HG03521 (cell line): Measurements from ENCODE around the gene RPA1.
"Not testable (repeated sequence)": the region's sequence is repeated elsewhere in the genome, so short reads cannot be mapped to it uniquely, and the experiment has no call there.

ENCODE experiments used
- ATAC-seq: cut with Tn5 transposase; IDR thresholded peaks from one replicate; pipeline ENCODE4 v1.9.1; 2021; ENCODE audit warnings: mild to moderate bottlenecking, moderate library complexity; ENCODE audit not compliant: unreplicated experiment

The RPA1 gene

DNA sequence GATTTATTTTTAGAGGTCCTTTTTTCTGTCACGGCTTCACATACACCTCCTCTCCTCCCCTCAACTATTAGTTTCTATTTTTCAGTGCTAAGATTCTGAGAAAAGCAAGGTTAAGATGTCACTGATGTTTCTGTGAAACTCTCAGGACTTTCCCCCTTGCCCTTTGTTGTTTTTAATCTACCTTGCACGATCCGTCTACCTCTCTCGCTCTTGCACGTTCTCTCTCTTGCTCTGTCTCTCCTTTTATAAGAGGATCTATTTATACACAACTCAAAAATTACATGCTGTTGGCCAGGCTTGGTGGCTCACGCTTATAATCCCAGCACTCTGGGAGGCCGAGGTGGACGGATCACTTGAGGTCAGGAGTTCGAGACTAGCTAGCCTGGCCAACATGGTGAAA lies 43.6 kb downstream of the RPA1 start:
- ATAC-seq: no peak

DNA sequence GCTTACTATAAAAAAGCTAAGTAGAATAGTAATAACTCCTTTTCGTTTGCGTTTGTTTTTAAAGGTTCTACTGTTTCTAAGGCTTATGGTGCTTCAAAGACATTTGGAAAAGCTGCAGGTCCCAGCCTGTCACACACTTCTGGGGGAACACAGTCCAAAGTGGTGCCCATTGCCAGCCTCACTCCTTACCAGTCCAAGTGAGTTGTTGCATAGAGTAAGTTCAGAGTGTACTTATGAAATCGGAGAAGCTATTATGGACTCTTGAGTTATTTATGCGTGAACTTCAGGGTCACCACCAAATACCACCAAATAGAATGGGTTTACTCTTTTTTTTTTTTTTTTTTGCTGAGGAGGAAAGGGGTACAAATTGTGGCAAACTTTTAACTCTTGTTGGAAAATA lies 45.8 kb downstream of the RPA1 start:
- ATAC-seq: no peak

DNA sequence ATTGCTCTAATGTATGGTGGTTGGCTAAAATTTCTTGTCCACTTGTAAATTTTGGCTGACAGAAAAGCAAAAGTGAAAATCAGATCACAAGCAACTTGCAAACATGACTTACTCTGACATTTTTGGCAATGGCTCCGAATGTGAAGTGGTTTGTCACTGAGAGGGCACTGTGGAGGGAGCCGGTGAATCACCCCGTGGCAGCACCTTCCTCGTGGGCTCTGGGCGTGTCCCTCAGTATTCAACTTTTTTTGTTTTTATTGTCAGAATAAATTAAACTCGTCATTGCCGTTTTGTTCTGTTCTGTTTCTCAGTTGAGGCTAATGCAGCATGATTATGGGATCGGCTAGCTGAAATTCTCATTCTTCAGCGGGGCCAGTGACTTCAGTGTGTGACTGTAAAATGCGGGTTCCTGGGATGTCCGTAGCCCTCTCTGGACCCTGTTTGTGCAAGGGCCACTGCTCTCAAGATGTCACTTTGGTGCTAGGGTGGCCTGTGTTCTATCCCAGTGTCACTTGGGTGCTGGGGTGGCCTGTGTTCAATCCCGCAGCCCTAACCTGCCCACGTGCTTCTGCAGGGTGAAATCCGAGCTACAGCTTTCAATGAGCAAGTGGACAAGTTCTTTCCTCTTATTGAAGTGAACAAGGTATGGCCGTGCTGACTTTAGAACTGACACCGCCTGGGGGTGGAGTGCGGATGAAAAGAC lies 48.8 kb downstream of the RPA1 start:
- ATAC-seq: no peak

DNA sequence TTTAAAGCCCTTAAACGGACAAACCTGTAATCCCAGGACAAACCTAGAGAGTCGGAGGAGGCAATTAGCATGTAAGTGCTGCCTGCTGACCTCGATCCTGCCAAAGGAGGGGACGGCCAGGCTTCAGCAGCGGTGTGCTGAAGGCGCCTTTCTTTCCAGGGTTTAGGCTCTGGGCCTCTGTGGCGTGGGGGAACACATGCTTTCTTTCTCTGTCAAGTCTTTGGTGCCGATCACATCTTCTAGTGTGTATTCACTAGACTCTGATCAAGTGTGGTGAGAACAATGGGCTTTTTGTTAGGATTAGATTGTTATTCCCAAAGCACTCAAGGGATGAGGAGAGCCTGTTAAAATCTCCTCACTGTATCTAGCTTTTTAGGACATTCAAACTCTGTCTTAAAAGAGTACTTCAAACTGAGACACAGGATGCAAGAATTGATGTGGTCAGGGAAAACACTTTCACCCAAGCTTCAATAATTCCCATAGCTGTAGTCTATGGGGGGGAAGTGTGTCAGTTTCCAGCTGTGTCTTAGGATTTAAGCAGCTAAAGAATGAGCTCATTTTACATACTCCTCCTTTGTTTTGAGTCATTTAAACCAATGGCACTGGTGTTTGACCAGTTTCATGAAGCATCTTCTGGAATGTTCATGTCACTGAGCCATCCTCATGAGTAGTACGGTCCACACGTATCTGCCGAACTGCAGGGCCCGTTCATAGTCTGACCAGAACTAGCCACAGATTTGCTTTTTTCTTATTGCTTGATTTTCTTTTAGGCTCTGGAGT lies 51.2 kb downstream of the RPA1 start:
- no peak for ATAC-seq

DNA sequence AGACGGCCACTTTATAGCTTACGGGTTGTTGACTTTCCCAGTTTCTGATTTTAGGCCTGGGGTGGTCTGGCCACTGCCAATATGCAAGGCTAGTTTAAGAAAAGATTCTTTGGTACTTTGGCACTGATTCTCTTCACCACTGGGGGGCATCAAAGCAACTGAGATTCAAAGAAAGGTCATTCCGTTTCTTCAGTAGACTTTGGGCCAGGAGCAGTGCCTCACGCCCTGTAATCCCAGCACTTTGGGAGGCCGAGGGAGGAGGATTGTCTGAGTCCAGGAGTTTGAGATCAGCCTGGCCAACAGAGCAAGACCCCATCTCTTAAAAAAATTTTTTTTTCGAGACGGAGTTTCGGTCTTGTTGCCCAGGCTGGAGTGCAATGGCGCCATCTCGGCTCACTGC lies 53.0 kb downstream of the RPA1 start:
- ATAC-seq: no peak

DNA sequence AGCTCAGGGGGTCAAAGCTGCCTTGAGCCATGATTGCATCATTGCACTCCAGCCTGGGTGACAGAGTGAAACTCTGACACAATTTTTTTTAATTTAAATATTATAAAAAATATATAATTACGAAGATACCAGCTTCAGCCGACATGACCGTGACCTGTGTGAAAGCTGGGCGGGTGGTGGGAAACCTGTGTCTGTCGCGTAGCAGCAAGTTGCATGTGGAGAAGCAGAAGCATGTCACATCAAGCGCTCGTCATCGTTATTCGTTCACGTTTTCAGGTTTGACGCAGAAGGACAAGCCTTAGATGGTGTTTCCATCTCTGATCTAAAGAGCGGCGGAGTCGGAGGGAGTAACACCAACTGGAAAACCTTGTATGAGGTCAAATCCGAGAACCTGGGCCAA lies 53.7 kb downstream of the RPA1 start:
- ATAC-seq: no peak

DNA sequence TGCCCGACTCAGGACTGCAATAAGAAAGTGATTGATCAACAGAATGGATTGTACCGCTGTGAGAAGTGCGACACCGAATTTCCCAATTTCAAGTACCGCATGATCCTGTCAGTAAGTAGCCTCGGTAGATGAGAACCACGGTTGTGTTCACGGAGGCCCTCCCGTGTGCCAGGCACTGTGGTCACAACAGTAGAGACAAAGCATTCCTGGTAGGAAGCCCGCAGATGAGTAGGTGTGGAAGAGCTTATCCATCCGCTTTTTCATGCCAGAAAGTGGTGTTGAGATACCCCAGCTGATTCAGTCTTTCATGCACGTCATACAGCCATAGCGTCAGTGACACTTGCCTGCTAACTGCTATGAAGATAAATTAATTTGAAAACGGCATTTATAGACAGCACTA lies 58.9 kb downstream of the RPA1 start:
- no peak for ATAC-seq

DNA sequence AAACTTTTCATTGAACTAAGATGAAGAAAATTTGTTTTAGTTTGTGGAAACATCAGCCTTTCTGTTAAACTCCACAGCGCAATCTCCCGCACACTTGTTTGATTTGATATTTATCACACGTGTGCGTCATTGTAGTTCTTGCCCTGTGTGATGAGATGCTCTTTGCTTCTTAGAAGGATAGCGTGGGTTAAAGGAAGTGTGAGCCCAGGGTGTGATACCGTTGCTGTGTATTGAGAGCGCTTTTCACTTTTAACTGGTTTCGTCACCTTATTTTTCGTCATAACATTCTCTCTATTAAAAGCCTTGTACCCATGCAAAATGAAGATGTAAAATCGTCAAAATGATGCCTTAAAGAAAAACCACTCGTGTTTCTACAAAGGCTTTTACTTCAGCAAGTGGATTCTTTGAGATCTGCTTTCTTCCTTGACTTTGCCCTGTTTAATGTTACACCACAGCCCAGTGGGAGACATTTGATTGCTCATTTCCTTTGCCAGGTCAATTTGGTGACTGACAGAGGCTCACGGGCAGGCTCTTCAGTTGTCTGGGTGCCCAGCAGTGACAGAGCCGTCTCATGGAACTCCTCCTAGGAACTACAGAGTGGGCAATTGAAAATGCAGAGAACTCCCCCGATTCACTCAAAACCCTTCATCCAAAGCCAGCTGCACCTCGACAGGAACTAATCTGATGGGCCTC lies 61.1 kb downstream of the RPA1 start:
- no peak for ATAC-seq

DNA sequence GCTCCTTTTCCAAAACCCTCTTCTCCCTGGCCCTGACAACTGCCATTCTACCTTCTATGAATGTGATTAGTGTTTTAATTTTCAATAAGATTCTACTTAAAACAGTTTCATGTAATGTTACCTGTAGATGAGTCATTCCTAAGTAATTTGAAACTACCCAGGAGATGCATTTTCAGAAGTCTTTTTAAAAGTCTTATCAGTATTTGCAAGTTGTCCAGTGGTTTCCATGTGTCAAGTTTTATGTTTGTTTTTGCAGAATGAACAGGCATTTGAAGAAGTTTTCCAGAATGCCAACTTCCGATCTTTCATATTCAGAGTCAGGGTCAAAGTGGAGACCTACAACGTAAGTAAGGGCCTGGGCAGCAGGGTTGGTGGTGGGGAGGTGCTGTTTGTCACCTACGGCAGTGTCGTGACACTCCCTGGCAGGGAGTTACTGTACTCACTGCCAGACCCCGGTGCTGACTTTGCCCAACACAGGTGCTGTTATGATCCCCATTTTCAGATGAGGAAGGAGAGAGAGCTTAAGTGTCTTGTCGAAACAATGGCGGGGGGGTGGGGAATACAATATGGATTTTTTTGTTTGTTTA lies 65.0 kb downstream of the RPA1 start:
- no peak for ATAC-seq

DNA sequence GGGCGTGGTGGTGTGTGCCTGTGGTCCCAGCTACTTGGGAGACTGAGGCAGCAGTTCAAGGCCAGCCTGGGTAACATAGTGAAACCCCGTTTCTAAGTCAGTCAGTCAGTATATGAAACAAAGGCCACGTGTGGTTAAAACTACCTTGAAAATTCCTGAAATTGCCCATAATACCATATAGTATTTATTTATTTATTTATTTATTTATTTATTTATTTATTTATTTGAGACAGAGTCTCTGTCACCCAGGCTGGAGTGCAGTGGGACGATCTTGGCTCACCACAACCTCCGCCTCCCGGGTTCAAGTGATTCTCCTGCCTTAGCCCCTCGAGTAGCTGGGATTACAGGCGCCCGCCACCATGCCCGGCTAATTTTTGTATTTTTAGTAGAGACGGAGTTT lies 65.7 kb downstream of the RPA1 start:
- not testable (repeated sequence) for ATAC-seq

DNA sequence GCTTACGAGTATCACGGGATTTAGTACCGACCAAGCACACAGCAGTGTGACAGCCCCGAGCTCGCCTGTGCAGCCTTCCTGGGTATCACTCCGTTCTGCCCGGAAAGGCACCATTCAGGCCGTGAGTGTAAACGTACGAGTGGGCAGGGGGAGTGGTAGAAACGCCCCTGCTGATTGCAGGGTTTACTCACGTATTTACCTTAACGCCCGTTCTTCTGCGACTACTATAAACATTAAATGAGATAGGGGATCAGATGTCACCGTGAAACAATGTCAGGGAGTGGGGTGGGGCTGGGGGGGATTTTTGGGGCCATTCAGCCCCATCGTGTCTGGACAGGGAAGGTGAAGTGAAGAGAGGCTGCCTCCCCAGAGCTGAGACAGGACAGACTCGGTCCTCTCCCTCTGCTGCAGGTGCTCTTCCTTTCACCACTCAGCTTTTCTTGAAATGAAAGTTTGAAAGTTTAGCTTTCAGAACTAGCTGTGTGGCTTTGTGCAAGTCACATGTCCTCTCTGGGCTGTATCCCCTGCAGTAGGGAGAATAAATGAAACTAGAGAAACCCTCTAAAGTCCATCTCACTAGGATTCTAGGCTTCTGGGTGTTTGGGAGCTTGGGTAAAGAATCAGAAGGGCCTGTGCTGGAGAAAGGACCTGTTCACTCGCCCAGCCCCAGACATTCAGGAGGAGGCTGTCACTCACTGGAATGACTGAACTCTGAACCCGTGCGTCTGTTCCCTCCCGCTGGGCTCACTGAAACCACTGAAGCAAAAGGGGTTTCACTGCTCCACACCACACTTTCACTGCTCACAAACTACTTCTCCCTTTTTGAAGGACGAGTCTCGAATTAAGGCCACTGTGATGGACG lies 66.7 kb downstream of the RPA1 start:
- ATAC-seq: no peak

DNA sequence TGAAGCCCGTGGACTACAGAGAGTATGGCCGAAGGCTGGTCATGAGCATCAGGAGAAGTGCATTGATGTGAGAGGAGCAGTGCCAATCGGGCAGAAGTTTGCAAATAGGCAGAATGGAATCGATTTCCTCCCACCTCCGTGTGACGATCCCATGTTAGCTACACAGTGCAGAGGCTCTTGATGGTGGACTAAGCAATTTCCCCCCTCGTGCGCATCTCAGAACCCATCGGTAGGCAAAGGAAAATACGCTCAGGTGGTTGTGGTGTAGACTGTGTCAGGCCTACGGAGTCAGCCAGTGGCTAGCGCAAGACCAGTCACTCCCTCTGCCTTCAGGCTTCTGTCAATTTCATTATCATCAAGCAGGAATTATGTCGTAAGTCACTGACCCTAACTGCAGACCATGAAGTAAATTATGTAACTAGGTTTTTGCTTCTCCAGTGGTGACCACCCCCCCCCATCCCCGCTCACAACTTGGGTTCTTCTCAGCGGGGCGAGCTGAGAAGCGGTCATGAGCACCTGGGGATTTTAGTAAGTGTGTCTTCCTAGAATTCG lies 67.4 kb downstream of the RPA1 start:
- ATAC-seq: no peak

DNA sequence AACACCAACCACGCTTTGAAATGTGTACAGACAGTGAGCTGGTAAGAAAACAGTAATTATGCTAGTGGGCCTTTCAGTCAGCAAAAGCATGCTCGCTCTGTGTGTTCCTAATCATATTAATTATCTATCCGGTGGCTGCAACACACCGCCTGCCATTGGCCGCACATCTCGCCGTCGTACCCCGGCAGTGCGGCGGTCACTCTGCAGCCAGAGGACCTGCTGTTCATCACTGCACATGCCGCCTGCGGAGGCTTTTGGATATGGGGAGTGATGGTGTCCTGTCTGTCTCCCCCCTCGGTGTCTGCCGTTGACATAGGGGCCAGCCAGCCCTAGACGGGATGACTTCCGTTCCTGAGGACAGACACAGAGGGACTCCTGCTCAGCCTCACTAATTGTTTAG lies 68.5 kb downstream of the RPA1 start:
- no peak for ATAC-seq

DNA sequence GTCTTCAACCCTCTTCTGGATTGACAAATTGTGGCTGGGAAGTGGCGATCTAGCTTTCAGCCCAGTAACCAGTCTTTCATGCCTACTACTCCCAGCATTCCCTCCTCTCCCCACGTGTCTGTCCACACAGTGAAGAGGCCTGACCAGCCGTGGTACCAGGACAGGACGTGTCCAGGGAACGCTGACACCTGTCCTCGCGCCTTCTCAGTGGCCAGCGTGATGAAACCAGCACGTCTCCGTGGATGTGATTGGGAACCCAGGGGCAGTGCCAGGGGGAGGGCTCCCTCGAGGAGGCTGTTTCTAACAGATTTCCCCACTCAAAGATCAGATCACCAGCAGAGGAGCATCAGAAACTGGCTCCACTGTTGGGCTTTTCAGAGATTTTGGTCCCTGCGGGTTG lies 69.1 kb downstream of the RPA1 start:
- no peak for ATAC-seq

DNA sequence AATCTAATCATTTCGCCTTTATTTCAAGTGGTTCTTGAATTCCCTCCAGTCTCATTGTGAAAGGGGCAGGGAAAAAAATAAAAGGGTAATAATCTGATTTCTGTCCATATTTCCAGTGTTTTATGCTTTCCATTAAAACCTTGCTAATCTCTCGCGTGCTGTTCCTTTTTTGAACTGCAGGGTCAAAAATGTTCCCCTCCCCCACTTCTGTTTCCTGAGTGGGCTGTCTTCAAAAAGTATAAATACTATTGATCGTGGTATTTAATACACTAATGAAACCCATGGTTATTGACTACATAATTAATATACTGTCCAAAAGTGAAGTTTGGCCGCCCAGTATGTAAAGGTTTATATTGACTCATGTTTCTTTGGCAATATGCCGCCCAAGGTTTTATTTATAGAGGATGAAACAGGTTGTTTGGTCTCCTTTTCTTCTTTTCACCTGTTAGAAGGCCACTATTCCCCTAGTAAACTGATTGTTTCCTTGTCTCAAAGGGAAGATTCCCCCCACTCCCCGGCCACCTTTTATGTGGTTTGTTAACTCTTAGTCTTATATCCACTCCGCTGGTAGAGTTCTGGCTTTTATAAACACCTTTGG lies 69.7 kb downstream of the RPA1 start:
- no peak for ATAC-seq

DNA sequence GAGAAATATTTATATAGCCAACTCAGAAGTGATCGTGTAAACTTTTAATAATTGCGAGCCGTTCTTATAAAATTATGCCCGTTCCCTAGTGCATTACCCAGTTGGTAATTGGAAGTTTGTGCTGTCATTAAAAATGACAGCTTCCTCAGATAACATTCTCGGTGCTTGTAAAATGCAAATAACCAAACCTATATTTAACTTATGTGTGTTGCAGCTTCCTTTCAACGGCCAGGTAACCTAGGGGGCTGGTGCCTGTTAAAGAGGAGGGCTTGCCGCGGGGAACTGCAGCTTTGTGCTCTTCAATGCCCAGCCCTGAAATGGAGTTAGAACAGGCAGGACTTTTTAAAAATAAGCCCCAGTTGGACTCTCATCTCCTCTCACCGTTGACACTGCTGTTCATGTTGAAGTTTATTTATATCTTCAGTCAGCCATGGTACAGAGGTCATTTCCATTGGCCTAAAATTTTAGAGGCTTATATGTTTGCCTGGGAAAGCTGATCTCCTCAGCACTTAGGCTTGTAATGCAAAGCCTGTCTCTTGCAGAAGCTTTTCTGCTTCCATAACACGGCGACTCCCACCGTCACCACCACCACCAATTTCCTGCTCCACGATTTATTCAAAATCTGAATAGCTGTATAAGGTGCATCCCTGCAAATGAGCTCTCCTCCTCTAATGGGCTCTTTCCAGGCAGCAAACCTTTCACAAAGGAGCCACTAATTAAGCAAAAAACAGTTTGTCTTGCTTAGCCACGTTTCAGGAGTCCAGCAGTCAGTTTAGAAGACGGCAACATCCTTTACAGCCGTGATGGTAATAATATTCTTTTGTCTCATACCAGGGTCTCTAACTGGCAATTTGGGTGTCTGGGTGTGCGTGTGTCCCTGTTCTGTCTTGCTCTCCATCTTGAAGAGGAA lies 74.7 kb downstream of the RPA1 start:
- no peak for ATAC-seq

DNA sequence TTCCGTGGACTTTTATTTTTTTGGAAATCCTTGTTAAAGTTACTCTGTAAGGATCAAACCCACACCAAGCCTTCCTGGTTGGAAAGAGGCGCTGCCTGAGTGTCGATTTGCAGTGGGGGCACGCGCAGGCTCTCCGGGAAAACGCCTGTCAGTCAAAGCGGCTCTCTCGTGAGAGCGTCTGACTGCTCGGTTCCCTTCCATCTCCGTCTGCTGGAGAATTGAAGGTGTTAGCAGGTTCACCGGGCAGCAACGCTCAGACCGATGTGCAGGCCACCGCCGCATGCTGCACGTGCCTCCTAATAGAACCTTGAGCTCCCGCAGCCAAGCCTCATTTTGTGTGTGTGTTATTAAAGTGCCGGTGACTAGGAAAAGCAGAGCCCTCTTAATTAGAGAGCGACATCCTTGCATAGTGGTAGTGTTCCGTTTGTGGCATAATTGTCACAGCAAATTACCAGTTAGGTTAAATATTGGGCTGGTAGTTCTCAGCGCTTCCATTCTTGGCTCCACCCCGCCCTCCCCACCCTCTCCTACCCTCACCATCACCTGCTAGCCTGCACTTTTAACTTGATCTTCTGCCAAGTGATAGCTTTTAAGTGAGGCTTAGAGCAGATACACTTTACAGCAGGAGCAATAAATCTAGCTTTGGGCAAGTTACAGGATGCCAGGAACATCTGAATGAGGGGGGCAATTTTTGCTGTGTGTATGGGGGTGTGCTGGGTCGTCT lies 75.5 kb downstream of the RPA1 start:
- no peak for ATAC-seq

DNA sequence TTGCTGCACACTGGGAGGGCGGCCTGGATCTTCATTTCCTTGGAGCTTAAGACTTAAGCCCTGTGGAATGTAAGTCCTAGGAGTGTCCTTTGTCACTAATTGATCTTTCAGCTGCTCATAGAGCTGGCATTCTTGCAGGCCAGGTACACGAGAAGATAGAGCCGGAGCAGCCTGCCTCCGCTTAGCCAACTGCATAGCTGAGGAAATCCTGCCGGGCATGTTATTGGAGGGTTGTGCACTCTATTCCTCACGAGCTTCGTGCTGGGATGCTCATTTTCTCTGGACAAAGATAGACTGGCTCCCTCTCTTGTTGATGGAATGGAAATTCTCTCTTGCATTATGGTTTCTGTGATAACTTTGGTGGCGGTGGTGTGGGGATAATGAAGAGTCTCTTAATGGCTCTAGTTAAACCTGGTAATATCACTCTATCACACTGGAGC lies 76.9 kb downstream of the RPA1 start:
- ATAC-seq: no peak
